CD4-positive, alpha-beta T cell treated with Interleukin-15 for 1 hour (primary cell): ENCODE measurements around the gene ABLIM2.
"Not testable (repeated sequence)": the region's sequence is repeated elsewhere in the genome, so short reads cannot be mapped to it uniquely, and the experiment has no call there.

ENCODE experiments used
- DNase-seq: peaks from one replicate; pipeline ENCODE4 v3.0.0-alpha.2; 2020

The ABLIM2 gene

DNA sequence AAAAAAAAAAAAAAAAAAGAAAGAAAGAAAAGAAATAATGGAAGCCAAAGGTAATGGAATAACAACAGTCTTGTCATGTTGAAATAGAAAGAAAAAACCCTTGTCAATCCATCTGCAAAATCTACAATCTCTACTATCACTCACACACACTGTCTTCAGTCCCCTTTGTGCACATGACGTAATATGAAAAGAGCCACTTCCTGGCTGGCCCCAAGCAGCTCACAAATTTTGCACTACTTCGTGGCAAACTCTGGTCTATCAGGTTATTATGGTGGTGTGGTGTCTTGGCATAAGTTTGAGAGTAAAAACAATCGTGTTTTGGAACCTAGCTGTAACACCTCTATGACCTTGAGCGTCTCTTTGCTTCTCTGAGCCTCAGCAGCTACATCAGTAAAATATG lies 210.7 kb downstream of the ABLIM2 start:
- no peak for DNase-seq

- DNase-seq = no peak
Measured at GRCh38 chr4:7945709-7946380, 212.8 kb downstream of the ABLIM2 start.

DNA sequence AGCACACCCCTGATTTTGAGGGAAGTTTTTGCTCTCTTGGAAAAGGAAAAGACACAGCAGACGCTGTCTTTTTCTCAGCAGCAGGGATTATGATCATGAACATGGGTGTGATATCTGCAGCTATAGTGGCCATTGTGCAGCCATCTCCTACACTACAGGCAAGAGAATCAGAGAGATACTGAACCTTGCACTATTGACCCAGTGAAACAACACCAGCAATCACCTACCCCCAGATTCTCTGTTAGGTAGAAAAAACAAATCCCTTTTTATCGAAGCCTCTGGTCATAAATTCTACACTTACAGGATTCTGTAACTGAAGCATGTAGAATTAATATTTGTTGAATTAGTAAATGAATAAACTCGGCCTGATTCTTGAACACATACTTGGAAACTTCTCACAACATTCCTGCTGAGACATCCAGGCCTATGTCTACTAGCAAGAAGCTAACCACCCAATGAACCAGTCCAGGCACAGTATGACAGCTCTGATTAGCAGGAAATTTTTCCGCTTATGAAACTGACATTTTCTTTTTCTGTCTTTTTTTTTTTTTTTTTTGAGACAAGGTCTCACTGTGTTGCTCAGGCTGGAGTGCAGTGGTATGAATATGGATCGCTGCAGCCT lies 213.9 kb downstream of the ABLIM2 start:
- DNase-seq = no peak

DNA sequence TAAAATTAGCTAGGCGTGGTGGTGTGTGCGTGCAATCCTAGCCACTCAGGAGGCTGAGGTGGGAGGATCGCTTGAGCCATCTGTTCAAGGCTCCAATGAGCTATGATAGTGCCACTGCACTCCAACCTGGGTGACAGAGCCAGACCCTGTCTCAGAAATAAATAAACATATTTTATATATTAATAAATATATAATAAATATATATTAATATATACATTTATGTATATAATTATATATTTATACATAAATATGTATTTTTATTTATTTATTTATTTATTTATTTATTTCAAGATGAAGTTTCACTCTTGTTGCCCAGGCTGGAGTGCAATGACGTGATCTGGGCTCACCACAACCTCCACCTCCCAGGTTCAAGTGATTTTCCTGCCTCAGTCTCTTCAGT lies 214.9 kb downstream of the ABLIM2 start:
- not testable (repeated sequence) for DNase-seq

DNA sequence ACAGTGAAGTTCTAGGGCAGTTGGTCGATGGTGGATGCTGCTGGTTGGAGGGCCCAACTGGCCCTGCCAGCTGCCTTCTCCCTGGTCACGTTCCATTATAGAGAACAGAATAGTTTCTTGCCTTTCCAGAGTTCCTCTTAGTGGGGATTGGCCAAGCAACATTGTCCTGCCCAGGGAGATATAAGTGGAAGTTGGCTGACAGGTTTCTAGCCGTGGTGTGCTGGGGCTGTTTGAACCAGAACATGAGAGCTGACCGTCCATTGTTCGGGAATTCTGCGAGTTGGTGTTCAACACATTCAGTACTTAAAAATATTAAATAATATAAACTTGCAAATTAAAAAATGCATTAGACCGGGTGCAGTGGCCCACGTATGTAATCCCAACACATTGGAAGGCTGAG lies 215.4 kb downstream of the ABLIM2 start:
- DNase-seq = no peak

GRCh38 chr4:7941965-7942496 lies 216.6 kb downstream of the ABLIM2 start:
- DNase-seq = no peak

DNA sequence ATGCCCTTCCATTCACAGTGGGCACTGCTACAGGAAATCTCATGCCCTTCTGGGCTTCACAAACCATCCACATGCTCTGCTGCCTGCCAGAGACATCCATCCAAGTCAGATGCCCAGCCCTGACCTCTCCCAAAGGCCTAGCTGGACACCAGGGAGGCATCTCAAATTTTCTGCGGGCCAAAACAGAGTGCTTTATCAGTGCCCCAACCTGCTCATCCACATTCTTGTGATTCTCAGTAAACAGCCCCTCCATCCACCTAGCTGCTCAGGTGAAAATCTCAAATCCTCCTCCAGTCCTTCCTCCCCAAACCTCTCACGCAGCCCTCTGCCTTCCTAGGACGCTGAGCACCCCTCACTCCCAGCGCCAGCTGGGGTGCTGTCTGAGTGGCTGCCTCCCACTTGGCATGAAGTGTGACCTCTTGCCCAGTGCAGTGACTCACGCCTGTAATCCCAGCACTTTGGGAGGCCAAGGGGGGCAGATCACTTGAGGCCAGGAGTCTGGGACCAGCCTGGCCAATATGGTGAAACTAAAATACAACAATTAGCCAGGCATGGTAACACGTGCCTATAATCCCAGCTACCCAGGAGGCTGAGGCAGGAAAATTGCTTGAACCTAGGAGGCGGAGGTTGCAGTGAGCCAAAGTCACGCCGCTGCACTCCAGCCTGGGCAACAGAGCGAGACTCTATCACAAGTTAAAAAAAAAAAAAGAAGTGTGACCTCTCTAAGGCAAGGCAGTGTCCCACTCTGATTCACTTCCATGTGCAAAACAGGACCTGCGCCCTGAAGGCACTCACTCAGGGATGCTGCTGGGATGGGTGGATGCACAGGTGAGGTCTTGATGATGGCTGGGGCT lies 217.3 kb downstream of the ABLIM2 start:
- no peak for DNase-seq

DNA sequence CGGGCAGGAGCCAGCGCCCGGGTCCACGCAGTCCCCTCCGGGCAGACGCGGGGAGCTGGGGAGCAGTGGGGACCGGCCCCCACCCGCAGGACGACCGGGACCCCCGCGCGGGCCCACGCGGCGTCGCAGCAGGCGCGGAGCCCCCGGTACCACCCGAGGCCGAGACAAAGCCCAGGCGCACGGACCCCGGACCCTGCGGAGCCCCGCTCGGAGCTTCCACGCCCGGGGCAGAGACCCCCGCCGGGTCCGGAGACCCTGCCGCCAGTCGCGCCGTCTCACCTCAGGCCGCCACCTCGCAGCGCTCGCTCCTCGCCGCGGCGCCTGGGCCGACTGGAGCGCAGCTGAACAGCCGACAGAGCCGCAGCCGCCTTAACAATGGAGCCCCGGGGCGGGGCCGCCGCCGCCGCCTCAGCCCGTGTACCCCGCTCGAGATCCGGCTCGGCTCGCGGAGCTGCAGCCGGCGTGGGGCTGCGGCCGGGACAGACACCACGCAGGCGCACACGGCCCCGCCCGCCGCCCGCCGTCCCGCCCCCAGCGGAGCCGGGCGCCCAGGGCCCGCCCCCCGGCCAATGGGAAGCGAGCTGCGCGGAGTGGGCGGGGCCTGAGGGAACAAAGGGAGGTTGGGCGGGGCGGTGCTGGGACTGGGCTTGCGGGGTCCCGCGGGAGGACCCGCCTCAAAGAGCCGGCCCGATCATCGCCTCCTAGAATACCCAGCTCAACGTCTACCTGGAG lies 219.1 kb downstream of the ABLIM2 start, which contains the start of gene AFAP1:
AFAP1 (minus strand) TSS at position 485 of the 732 bp plus-strand sequence. CDS start 67,783 bp downstream, outside the sequence.
- peak; percentile 88 for DNase-seq

DNA sequence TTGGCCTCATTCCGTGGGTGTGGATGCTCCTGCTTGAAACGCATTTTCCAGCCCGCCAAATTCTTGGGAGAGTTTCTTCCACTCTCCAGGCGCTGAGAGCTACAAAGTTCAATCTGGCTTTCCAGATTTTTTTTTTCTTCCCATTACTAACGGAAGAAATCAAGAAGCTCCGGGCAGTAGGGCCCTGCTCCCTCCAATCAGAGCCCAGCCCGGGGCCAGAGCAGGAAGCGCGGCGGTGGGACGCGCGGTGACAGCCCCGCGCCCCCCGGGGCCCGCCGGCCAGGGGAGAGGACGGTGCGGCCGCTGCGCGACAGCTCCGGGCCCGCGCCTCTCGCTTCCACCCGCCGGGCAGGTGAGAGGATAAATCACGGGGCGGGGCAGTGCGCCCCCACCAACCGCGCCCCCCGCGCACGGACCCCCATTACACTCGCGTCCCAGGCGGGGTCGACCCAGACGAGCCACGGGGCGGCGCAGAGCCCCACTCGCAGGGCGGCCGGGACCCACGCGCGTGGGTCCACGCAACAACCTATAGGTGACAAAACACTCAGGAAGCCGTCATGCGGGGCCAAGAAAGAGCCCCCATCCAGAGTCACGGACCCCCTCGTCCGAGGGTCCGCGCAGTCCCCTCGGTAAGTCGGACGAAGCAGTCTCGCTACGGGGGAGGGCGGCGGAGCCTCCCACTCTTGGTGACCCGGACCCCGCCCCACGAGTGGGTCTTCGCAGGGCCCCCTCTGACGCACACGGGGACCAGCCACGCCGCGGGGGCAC lies 219.8 kb downstream of the ABLIM2 start:
- no peak for DNase-seq

DNA sequence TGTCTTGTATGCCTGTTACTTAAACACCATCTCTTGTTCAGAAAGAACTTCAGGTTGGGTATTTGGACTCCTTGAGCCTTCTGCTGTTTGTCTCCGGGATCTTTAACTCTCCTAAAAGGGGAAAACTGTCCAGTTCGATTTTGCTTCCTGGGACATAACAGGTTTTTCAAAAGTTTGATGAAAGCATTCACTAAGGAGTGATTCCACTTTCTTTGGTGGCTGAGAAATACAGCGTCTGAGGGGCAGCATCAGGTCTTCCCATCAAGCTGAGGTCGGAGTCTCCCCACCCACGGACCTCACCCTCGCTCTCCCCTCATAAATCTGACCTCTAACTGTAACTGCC lies 220.4 kb downstream of the ABLIM2 start:
- DNase-seq = no peak

DNA sequence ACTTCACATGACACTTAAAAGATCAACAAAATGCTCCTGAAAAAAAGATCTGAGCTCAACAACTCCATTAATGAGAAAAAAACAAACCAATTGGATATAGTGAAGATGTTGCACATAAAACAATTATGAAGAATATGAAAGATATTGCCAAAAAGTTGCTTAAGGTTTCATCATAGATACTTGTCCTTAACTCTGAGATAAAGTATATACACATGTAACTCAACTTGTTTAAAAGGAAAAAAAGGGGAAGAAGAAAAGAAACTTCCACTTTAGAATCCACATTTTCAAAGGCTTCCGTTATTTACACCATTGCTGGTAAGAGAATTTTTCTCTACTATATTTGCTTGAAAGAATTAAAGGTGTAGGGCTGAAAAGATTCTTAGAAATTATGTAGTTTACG lies 221.6 kb downstream of the ABLIM2 start:
- no peak for DNase-seq

DNA sequence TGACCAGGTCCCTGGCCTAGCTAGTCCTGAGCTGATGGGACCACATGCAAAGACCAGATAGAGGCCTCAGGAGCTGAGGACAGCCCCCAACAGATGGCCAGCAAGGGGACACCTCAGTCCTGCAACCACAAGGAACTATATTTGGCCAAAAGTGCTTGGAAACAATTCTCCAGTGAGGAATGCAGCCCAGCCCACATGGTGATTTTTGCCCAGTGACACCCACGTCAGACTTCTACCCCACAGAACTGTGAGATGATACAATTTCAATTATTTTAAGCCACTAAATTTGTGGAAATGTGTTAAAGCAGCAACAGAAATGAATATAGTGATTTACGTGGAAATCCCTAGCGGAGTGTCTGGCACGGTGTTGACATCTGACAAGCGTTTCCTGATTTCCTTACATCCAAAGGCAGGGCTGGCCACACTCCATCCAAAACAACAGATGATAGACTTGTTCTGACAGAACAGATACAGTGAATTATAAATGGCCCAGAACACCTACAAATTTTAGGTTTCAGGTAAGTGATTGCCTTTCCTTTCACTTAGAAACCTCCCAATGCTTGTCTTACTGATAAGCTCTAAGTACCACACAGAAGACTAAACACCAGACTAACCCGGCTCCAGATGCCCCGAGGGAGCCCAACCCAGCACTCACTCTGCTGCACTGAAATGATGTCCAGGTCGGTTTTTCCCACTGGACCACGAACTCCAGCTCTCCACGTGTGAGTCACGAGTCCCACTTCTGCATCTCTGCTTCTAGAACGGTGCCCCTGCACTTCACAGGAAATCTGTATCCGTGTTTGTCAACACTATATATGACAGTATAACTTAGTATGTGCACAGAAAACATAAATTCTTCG lies 224.7 kb downstream of the ABLIM2 start:
- no peak for DNase-seq

DNA sequence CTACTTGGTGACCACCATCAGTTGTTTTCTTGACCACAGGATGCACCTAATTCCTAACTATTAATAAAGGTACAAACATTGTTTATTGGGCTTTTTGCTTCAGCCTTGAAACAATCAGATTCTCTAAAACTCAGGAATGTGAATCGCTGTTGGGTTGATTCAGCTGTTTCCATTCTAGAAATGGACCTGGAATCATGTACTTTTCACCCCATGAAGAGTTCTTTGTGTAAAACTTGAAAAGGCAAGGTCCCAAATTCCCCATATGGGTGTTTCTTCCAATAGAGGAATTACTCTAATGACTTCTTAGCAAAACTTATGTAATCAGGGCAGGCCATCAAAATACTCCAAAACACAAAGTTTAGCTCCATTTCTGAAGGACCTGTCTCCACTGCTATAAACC lies 226.3 kb downstream of the ABLIM2 start:
- DNase-seq = no peak

DNA sequence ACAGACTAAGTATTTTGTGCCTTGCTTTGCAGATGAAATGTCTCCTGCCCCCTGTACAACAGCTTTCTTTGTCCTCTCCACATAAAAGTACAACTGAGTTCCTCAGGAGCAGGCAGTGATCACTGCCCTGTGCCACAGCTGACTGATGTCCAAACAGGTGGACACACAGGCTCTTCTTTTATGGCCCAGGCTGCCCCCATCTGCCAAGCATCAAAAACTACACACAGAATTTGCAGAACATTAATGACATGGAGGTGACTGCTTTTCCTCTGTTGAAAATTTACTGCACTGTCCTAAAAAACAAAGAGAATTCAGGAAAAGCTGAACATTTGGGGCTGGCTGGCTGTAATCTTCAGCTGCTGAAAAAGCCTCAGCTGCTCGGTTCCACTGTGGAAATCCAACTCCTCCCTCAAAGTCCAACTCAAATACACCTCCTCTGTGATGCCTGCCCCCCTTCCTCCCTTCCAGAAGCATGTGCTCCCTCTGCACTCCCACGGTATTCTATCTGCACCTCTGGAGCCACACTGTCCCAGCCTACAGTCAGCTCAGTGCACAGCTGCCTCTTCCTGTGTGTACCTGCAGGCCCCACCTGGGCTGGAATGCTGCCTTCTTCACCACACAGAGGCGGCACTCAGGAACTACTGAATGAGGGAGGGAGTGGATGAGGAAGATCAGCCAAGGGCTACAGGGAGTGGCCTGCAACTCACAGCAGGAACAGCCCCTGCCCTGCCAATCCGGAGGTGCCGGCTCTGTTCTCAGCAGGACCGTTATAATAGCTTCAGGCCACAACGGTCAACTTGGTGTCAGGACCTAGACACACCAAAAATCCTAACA lies 229.3 kb downstream of the ABLIM2 start:
- no peak for DNase-seq

- DNase-seq = no peak
Measured at GRCh38 chr4:7928711-7929110, 229.9 kb downstream of the ABLIM2 start.

DNA sequence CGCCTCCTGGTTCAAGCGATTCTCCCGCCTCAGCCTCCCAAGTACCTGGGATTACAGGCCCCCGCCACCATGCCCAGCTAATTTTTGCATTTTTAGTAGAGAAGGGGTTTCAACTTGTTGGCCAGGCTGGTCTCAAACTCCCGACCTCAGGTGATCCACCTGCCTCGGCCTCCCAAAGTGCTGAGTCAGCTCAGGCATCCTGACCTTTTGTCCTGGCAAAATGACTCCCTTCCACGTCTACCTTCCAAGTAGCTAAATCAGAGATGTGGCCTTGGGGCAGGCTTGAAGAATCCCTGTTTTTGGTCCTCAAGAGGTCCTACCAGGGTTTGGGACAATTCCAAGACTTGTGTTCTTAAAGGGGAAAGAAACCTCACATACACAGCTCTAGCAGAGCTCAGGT lies 231.8 kb downstream of the ABLIM2 start:
- no peak for DNase-seq

- no peak for DNase-seq
Measured at GRCh38 chr4:7924570-7924969, 234.0 kb downstream of the ABLIM2 start.

- DNase-seq = no peak
Measured at GRCh38 chr4:7924163-7924562, 234.4 kb downstream of the ABLIM2 start.

DNA sequence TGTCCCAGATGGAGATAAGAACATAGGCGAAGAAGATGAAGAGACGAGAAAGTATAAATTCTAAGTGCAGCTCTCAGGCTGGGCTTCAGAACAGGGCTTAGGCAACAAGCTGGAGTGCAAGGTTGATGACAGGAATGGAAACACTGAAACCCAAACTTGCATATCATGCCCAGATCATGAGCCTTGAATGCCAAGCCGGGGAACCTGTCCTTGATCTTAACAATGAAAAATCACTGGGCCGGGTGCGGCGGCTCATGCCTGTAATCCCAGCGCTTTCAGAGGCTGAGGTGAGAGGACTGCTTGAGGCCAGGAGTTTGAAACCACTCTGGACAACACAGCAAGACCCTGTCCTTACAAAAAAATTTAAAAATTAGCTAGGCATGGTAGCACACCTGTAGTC lies 236.1 kb downstream of the ABLIM2 start:
- DNase-seq = no peak

GRCh38 chr4:7918981-7919380 lies 239.6 kb downstream of the ABLIM2 start:
- DNase-seq = no peak
